ENCODE measurements around the gene DCAKD. TPM values are rescaled to one million over a fixed set of nuclear protein-coding genes. Genes with fewer than 3 reads are reported as not detected.

Gene DCAKD
- polyA plus RNA-seq, 1 donor = 26.3 TPM

DNA sequence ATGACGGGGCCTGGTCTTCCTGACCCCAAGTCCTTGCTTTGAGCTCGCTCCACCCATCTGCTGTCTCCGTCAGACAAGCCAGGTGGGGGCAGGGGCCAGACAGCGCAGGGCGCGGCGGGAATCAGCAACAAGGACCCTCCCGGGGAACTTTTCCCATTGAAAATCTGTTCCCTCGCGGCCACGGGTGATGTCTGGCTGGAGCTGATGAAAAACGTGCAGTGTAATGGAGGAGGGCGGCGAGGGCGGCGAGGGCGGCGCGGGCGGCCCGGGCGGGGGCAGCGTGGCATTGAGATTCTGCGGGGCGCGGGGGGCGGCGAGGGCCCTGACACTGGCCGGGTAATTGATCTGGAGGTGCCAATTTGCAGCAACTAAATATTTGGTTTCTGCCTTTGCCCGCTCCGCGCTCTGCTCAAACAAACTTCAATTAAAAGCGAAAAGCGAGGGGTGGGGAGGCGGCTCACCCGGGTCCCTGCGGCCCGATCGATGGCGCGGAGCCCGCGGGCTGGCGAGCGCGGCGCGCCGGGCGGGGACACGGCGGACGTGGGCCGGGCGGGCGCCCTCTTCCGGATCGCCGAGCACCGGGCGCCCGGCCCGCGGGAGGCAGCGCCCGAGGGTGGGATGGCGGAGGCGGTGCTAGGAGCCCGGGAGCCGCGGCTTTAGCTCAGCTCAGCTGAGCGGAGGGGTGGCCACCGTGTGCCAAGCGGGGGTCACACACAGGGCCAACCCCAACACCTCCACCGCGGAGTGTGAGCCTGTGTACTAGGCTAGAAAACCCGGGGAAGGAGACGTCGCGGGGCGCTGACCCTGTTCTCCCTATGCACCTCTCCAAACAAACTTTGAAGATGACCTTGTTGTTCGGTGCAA, 32.4 kb downstream of the DCAKD start:
- H3K36me3 ChIP-seq (ENCODE audit: control insufficient read depth, insufficient read depth, low read length) = peaks cover 11% of the 10 kb centered on the region
- no peaks in the 10 kb centered on the region for H3K9me3 ChIP-seq (ENCODE audit: control insufficient read depth, low read depth, low read length)
- peak; percentile 42 to 56 for DNase-seq
- peaks cover 33% of the 10 kb centered on the region for H3K27me3 ChIP-seq (ENCODE audit: control insufficient read depth, insufficient read depth, low read length)
- no CpG with 5 or more reads among the region's 82 CpGs for WGBS (ENCODE audit: insufficient coverage, low lambda C conversion rate)
- peak overlapping the region; percentile 45 for H3K4me3 ChIP-seq (ENCODE audit: low read length)
- H3K4me1 ChIP-seq (ENCODE audit: control insufficient read depth, insufficient read depth, low read length) = peaks cover 27% of the 10 kb centered on the region
- no peak overlapping the region for H3K27ac ChIP-seq (ENCODE audit: low read length)

DNA sequence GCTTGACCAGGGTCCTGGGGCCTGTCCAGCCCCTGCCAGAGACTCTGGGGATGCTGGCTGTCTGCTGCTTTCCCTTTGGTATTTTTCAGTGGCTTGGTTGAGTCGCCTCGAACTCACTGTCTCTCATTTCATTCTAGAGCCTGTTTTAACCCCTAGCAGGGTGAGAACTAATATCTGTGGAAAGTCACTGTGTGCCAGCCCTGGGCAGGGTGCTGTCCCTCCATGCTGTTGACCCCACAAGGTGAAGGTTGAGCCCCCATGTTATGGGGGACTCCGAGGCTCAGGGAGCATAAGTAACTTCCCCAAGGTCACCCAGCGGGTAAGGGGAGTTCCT, 33.0 kb downstream of the DCAKD start:
- WGBS (ENCODE audit: insufficient coverage, low lambda C conversion rate) = no CpG with 5 or more reads among the region's 4 CpGs
- Histone ChIP-seq H3K27ac (ENCODE audit: low read length) (no peak overlapping the region), H3K9me3 (ENCODE audit: control insufficient read depth, low read depth, low read length) (no peaks in the 10 kb centered on the region), H3K4me3 (ENCODE audit: low read length) (peak overlapping the region; percentile 45), H3K36me3 (ENCODE audit: control insufficient read depth, insufficient read depth, low read length) (peaks cover 5% of the 10 kb centered on the region), H3K27me3 (ENCODE audit: control insufficient read depth, insufficient read depth, low read length) (peaks cover 33% of the 10 kb centered on the region), H3K4me1 (ENCODE audit: control insufficient read depth, insufficient read depth, low read length) (peaks cover 27% of the 10 kb centered on the region)
- DNase-seq = no peak

DNA sequence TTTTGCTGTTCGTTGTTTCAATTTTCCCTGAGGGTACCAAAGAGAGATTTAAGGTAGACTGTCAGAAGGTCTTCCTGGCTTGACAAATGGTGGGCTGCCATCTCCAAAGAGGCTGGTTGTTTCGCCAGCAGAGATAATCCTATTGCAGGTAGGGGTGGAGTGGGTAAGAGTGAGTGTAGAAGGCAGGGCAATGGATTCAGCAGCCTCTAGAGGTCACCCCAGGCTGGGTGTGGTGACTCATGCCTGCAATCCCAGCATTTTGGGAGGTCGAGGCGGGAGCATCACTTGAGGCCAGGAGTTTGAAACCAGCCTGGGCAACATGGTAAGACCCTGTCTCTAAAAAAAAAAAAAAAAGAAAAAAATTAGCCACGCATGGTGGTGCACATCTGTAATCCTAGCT, 34.6 kb downstream of the DCAKD start:
- no peaks in the 10 kb centered on the region for H3K9me3 ChIP-seq (ENCODE audit: control insufficient read depth, low read depth, low read length)
- peaks cover 30% of the 10 kb centered on the region for H3K4me1 ChIP-seq (ENCODE audit: control insufficient read depth, insufficient read depth, low read length)
- no peak for DNase-seq
- WGBS (ENCODE audit: insufficient coverage, low lambda C conversion rate) = no CpG with 5 or more reads among the region's 5 CpGs
- H3K36me3 ChIP-seq (ENCODE audit: control insufficient read depth, insufficient read depth, low read length) = no peaks in the 10 kb centered on the region
- H3K27me3 ChIP-seq (ENCODE audit: control insufficient read depth, insufficient read depth, low read length) = peaks cover 33% of the 10 kb centered on the region
- H3K4me3 ChIP-seq (ENCODE audit: low read length) = no peak overlapping the region
- no peak overlapping the region for H3K27ac ChIP-seq (ENCODE audit: low read length)

DNA sequence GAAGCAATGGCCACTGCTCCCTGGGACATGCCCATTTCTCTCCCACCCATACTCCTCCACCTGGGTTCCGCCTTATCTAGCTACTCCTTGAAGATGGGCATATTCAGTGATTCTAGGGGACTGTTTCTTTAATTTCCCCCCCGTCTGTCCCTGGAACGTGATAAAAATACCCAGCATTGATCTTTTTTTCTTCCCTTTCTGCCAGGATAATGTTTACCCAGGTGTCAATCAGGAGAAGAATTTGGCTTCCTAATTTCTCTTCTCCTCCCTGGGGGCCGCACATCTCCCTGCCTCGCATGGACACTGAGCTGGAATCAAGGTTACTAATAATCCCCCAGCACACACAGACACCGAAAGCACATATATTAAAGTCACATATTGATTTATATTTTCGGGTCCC, 35.2 kb downstream of the DCAKD start:
- 14% methylated on average over 2 of the region's 7 CpGs for WGBS (ENCODE audit: insufficient coverage, low lambda C conversion rate)
- peaks cover 25% of the 10 kb centered on the region for H3K4me1 ChIP-seq (ENCODE audit: control insufficient read depth, insufficient read depth, low read length)
- H3K4me3 ChIP-seq (ENCODE audit: low read length) = no peak overlapping the region
- no peaks in the 10 kb centered on the region for H3K9me3 ChIP-seq (ENCODE audit: control insufficient read depth, low read depth, low read length)
- no peak for DNase-seq
- no peak overlapping the region for H3K27ac ChIP-seq (ENCODE audit: low read length)
- no peaks in the 10 kb centered on the region for H3K36me3 ChIP-seq (ENCODE audit: control insufficient read depth, insufficient read depth, low read length)
- H3K27me3 ChIP-seq (ENCODE audit: control insufficient read depth, insufficient read depth, low read length) = peaks cover 28% of the 10 kb centered on the region

DNA sequence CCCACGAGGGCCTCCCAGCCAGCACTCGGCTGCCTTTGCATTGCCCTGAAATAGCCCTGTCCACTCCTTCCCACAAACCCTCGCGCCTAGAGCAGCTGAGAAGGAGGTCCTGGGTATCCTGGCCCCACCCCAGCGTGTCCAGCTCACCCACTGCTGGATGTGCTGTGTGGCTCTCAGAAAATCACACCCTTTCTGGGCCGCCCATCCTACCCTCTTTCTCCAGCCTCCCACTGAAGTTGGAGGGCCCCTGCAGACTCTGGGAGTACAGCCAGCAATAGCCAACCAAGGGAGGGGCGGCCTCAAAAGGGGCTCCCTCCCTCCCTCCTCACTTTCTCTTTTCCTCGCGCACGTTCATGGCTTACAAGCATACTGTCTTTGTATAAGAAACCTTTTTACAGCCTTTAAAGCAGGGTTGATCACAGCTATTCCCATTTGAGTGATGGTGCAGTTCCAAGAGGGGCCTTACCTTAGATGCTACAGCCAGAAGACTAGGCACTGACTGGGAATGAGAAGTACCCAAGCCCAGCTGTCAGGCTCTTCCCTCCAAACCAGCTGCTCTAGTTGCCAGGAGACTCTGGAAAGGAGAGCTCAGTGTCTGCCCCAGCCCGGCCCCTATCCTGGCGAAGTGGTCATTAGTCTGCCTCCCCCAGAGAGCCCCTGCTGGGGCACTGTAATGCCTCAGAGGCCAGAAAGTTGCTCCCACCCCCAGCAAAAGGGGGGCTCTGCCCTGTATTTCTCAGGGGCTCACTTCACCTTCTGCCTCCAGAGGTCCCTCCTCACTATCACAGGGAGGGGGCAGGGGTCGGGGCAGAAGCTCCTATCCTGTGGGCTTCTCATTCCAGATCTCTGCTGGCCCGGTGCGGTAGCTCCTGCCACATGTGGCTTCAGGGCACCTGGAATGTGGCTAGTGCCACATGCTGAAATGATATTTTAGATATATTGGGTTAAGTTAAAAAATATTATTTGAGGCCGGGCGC, 38.1 kb downstream of the DCAKD start:
- Histone ChIP-seq H3K4me1 (ENCODE audit: control insufficient read depth, insufficient read depth, low read length) (peaks cover 3% of the 10 kb centered on the region), H3K27me3 (ENCODE audit: control insufficient read depth, insufficient read depth, low read length) (peaks cover 3% of the 10 kb centered on the region), H3K36me3 (ENCODE audit: control insufficient read depth, insufficient read depth, low read length) (no peaks in the 10 kb centered on the region), H3K4me3 (ENCODE audit: low read length) (no peak overlapping the region), H3K27ac (ENCODE audit: low read length) (peak overlapping the region; percentile 9), H3K9me3 (ENCODE audit: control insufficient read depth, low read depth, low read length) (no peaks in the 10 kb centered on the region)
- peak in 1 of 2 donors; percentile 18 for DNase-seq
- WGBS (ENCODE audit: insufficient coverage, low lambda C conversion rate) = no CpG with 5 or more reads among the region's 17 CpGs

DNA sequence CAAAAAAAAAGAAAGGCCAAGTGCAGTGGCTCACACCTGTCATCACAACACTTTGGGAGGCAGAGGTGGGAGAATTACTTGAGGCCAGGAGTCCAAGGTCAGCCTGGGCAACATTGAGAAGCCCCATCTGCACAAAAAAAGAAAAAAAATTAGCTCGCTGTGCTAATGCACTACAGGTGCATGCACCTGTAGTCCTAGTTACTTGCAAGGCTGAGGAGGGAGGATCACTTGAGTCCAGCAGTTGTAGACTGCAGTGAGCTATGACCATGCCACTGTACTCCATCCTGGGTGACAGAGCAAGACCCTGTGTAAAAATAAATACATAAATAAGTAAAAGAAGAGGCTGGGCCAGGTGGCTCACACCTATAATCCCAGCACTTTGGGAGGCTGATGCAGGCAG, 39.7 kb downstream of the DCAKD start:
- DNase-seq = no peak
- H3K27me3 ChIP-seq (ENCODE audit: control insufficient read depth, insufficient read depth, low read length) = no peaks in the 10 kb centered on the region
- peaks cover 3% of the 10 kb centered on the region for H3K4me1 ChIP-seq (ENCODE audit: control insufficient read depth, insufficient read depth, low read length)
- WGBS (ENCODE audit: insufficient coverage, low lambda C conversion rate) = no CpG with 5 or more reads among the region's 1 CpG
- H3K36me3 ChIP-seq (ENCODE audit: control insufficient read depth, insufficient read depth, low read length) = no peaks in the 10 kb centered on the region
- no peaks in the 10 kb centered on the region for H3K9me3 ChIP-seq (ENCODE audit: control insufficient read depth, low read depth, low read length)
- no peak overlapping the region for H3K27ac ChIP-seq (ENCODE audit: low read length)
- no peak overlapping the region for H3K4me3 ChIP-seq (ENCODE audit: low read length)

DNA sequence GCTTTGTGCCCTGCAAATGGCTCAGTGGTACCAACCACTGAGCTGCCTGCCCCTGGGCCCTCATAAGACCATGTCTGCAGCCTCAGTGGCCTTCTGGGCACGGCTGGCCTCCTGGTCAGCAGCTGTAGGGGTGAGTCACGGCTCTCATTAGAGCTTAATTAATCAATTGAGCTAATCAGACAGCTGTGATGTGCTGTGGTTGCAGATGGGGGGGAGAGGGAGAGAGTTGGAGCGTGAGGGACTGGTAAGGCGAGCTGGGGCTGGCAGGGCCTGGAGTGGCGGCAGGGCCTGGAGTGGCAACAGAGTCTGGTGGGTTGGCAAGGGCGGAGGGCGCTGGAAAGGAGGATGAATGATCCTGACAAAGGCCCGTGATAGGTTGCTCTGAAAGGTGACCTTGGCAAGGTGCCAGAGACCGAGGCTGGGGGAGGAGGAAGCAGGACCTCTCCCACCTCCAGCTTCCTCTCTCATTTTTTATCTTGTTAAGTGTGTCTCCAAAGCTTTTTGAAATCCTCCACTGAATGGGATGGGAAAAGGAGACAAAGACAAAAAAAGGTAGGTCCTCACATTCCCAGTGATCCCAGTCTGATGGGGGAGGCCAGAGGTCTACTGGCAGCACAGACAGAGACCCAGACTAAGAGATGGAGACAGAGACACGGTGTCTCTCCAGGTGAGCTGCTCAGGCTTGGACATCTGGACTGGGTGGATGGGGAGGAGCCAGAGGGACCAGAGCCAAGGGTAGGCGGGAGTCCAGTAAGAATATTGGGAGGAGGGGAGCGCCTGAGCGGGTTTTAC, 41.6 kb downstream of the DCAKD start:
- no peak for DNase-seq
- WGBS (ENCODE audit: insufficient coverage, low lambda C conversion rate) = no CpG with 5 or more reads among the region's 13 CpGs

DNA sequence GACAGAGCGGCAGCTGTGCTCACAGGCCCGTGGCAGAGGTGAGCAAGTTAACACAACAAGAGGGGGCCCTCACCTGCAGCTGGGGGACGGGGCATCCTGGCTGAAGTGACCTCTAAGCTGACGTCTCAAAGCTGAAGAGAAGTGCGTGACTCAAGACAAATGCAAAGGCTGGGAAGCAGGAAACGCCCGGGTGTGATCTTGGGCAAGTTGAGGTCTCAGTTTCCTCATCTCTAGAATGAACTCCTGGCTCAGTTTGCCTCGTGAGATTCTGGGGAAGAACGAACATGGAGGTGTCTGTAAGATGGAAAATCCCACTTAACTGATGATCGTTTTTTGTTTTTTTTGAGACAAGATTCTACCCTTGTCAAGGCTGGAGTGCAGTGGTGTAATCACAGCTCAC, 43.2 kb downstream of the DCAKD start:
- no peak for DNase-seq
- 100% methylated on average over 1 of the region's 10 CpGs for WGBS (ENCODE audit: insufficient coverage, low lambda C conversion rate)
- H3K4me1 ChIP-seq (ENCODE audit: control insufficient read depth, insufficient read depth, low read length) = peaks cover 3% of the 10 kb centered on the region
- H3K36me3 ChIP-seq (ENCODE audit: control insufficient read depth, insufficient read depth, low read length) = no peaks in the 10 kb centered on the region
- peaks cover 7% of the 10 kb centered on the region for H3K27me3 ChIP-seq (ENCODE audit: control insufficient read depth, insufficient read depth, low read length)
- no peak overlapping the region for H3K4me3 ChIP-seq (ENCODE audit: low read length)
- H3K9me3 ChIP-seq (ENCODE audit: control insufficient read depth, low read depth, low read length) = no peaks in the 10 kb centered on the region
- H3K27ac ChIP-seq (ENCODE audit: low read length) = no peak overlapping the region

More for the DNA sequence above, 41.6 kb downstream of the DCAKD start:
- Histone ChIP-seq H3K36me3 (ENCODE audit: control insufficient read depth, insufficient read depth, low read length) (no peaks in the 10 kb centered on the region), H3K4me1 (ENCODE audit: control insufficient read depth, insufficient read depth, low read length) (peaks cover 3% of the 10 kb centered on the region), H3K9me3 (ENCODE audit: control insufficient read depth, low read depth, low read length) (no peaks in the 10 kb centered on the region), H3K4me3 (ENCODE audit: low read length) (no peak overlapping the region), H3K27me3 (ENCODE audit: control insufficient read depth, insufficient read depth, low read length) (peaks cover 2% of the 10 kb centered on the region), H3K27ac (ENCODE audit: low read length) (no peak overlapping the region)

DNA sequence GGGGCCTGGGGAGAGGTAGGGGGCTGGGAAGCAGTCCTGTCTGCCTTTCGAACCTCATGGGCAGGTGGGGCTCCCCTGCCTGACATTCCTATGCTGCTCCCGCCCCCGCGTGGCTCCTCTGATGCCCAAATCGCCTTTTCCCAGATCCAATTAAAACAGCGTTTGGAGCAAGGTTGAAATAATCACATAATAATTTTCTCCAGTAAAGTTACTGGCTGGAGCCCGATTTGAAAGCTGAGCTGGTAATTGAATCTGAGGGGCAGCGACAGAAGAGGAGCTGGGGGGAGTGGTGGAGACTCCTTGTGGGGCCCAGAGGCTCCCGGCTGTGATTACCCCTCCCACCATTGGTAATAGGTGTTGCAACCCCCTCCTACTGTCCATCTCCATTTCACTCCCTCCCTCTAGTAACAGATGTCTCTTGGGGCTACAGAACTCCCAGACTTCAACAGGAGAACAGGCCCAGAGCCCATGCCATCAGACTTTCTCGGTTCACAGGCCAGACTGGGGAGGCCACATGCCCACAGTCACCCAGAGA, 44.4 kb downstream of the DCAKD start:
- H3K36me3 ChIP-seq (ENCODE audit: control insufficient read depth, insufficient read depth, low read length) = no peaks in the 10 kb centered on the region

DNA sequence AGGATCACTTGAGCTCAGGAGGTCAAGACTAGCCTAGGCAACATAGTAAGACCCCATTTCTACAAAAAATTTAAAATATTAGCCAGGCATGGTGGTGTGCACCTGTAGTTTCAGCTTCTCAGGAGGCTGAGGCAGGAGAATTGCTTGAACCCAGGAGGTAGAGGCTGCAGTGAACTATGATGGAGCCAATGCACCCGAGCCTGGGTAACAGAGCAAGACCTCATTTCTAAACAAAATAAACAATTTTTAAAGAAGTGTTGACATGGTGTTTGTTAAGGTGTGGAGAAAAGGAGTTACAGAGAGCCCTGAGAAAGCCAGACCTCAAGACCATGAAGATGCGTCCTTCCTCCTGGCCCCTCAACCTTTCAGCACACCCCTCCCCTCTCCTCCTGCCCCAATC, 45.7 kb downstream of the DCAKD start:
- Histone ChIP-seq H3K9me3 (ENCODE audit: control insufficient read depth, low read depth, low read length) (no peaks in the 10 kb centered on the region), H3K27ac (ENCODE audit: low read length) (no peak overlapping the region), H3K4me1 (ENCODE audit: control insufficient read depth, insufficient read depth, low read length) (no peaks in the 10 kb centered on the region), H3K27me3 (ENCODE audit: control insufficient read depth, insufficient read depth, low read length) (peaks cover 7% of the 10 kb centered on the region), H3K4me3 (ENCODE audit: low read length) (no peak overlapping the region), H3K36me3 (ENCODE audit: control insufficient read depth, insufficient read depth, low read length) (no peaks in the 10 kb centered on the region)
- DNase-seq = no peak
- WGBS (ENCODE audit: insufficient coverage, low lambda C conversion rate) = no CpG with 5 or more reads among the region's 2 CpGs

More for the DNA sequence above, 44.4 kb downstream of the DCAKD start:
- no peaks in the 10 kb centered on the region for H3K4me1 ChIP-seq (ENCODE audit: control insufficient read depth, insufficient read depth, low read length)
- peaks cover 7% of the 10 kb centered on the region for H3K27me3 ChIP-seq (ENCODE audit: control insufficient read depth, insufficient read depth, low read length)
- WGBS (ENCODE audit: insufficient coverage, low lambda C conversion rate) = no CpG with 5 or more reads among the region's 10 CpGs
- no peak for DNase-seq
- no peaks in the 10 kb centered on the region for H3K9me3 ChIP-seq (ENCODE audit: control insufficient read depth, low read depth, low read length)
- no peak overlapping the region for H3K27ac ChIP-seq (ENCODE audit: low read length)
- no peak overlapping the region for H3K4me3 ChIP-seq (ENCODE audit: low read length)
